GM20000 (cell line): ENCODE results near the gene ZNF581.

Experiments used
- DNase-seq: peaks from one replicate; pipeline ENCODE4 v3.0.0; 2012; ENCODE audit warnings: low spot score
- TF ChIP-seq, protein P1 (sequence below): IDR thresholded peaks from 2 replicates; pipeline ENCODE4 v1.5.1; 2012; ENCODE audit warnings: mild to moderate bottlenecking, control low read depth; ENCODE audit errors: extremely low read depth, missing control alignments

The ZNF581 gene

GRCh38 chr19:55691561-55692481 lies 48.4 kb downstream of the ZNF581 start:
- TF ChIP-seq, protein P1, sequence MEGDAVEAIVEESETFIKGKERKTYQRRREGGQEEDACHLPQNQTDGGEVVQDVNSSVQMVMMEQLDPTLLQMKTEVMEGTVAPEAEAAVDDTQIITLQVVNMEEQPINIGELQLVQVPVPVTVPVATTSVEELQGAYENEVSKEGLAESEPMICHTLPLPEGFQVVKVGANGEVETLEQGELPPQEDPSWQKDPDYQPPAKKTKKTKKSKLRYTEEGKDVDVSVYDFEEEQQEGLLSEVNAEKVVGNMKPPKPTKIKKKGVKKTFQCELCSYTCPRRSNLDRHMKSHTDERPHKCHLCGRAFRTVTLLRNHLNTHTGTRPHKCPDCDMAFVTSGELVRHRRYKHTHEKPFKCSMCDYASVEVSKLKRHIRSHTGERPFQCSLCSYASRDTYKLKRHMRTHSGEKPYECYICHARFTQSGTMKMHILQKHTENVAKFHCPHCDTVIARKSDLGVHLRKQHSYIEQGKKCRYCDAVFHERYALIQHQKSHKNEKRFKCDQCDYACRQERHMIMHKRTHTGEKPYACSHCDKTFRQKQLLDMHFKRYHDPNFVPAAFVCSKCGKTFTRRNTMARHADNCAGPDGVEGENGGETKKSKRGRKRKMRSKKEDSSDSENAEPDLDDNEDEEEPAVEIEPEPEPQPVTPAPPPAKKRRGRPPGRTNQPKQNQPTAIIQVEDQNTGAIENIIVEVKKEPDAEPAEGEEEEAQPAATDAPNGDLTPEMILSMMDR, result no peak
- no peak for DNase-seq

GRCh38 chr19:55692681-55693081 lies 49.2 kb downstream of the ZNF581 start:
- DNase-seq, result no peak
- TF ChIP-seq, protein P1, result no peak

- no peak for DNase-seq
- TF ChIP-seq, protein P1, result no peak
Observed at GRCh38 chr19:55693336-55693974, 50.0 kb downstream of the ZNF581 start.

DNA sequence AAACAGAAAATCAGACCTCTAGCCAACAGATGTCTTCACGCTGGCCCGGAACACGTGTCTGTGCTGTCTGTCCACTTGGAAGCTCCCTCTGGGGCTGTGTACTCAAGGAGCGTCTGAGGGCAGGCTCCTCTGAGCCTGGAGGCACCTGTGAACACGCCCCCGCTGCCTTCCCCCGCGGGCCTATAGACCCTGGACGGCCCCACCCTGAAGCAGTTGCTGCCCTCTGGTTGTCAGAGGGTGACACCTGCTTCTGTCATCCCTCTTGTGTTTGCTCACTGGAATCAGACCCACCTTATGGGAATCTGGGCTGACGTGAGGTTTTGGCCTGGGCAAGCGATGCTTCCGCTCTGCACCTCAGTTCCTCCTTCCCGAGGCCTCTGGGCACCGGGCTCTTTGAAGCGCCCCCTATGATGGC lies 50.8 kb downstream of the ZNF581 start:
- TF ChIP-seq, protein P1, result no peak
- DNase-seq, result no peak

- TF ChIP-seq, protein P1, result no peak
Observed at GRCh38 chr19:55694656-55695491, 51.4 kb downstream of the ZNF581 start.

More at GRCh38 chr19:55694656-55695491, 51.4 kb downstream of the ZNF581 start:
- no peak for DNase-seq
